HFFc6 (cell line): Measurements from ENCODE around the gene GLB1L3. TPM values are rescaled to one million over a fixed set of nuclear protein-coding genes. Genes with fewer than 3 reads are reported as not detected.

Source experiments
- DNase-seq: peaks from one replicate; pipeline ENCODE4 v3.0.0-alpha.2; 2018
- H3K27ac Mint-ChIP-seq: 2 replicates; pipeline ENCODE4 v1.8.0; 2020; ENCODE audit warnings: mild to moderate bottlenecking, mixed read lengths
- H3K27me3 Mint-ChIP-seq: 2 replicates; pipeline ENCODE4 v1.8.0; 2021; ENCODE audit warnings: mild to moderate bottlenecking, moderate library complexity, mixed read lengths; ENCODE audit not compliant: insufficient read depth
- H3K36me3 Mint-ChIP-seq: 2 replicates; pipeline ENCODE4 v1.8.0; 2021; ENCODE audit warnings: low read depth, mixed read lengths
- H3K4me1 Mint-ChIP-seq: 2 replicates; pipeline ENCODE4 v1.8.0; 2020; ENCODE audit warnings: low read depth, mixed read lengths
- H3K4me3 Mint-ChIP-seq: 2 replicates; pipeline ENCODE4 v1.8.0; 2020; ENCODE audit warnings: mild to moderate bottlenecking, moderate library complexity, mixed read lengths
- H3K9me3 Mint-ChIP-seq: 2 replicates; pipeline ENCODE4 v1.8.0; 2020; ENCODE audit warnings: mild to moderate bottlenecking, mixed read lengths
- CTCF ChIP-seq: fragments of 200-600 bp; sonication (generic); IDR thresholded peaks from 2 replicates; pipeline ENCODE4 v1.5.0; 2021; ENCODE audit warnings: antibody characterized with exemption, mild to moderate bottlenecking
- total RNA-seq, 6 experiments: library from RNA; stranded (reverse); fragmentation: NEBNext Ultra II Directional; extraction: Animal tissue kit (Norgen Biotek cat#: 25700); gene quantifications; 2 replicates in 1 of 6; 3 replicates in 5 of 6; pipeline ENCODE4 v1.2.3, GENCODE V29; 2021

Gene GLB1L3
- total RNA-seq, 6 experiments from 2014 or later = not detected

GRCh38 chr11:134356656-134357544 is 80.7 kb downstream of the GLB1L3 start:
- Mint-ChIP-seq H3K27me3 (no peaks in the 10 kb centered on the region; the same call in 1 of the 2 replicates), H3K9me3 (peaks cover 45% of the 10 kb centered on the region), H3K27ac (no peak overlapping the region), H3K36me3 (no peaks in the 10 kb centered on the region; the same call in 1 of the 2 replicates), H3K4me1 (no peaks in the 10 kb centered on the region), H3K4me3 (no peak overlapping the region)
- no peak for DNase-seq
- no peak for TF ChIP-seq CTCF

DNA sequence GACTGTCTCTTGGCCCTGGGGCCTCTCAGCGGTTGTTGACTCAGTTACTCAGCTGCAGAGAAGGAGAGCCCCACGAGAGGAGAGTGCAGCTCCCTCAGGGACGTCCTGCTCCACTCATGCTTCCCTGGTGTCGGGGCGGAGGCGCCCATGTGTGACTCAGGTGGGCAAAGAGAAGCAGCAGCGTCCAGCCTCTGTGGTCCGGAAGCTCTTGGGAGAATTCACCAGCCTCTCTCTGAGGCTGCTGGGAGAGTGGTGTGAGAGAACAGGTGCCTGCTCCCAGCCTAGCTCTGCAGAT is 81.3 kb downstream of the GLB1L3 start:
- H3K27ac Mint-ChIP-seq = no peak overlapping the region
- H3K27me3 Mint-ChIP-seq = no peaks in the 10 kb centered on the region; the same call in 1 of the 2 replicates

DNA sequence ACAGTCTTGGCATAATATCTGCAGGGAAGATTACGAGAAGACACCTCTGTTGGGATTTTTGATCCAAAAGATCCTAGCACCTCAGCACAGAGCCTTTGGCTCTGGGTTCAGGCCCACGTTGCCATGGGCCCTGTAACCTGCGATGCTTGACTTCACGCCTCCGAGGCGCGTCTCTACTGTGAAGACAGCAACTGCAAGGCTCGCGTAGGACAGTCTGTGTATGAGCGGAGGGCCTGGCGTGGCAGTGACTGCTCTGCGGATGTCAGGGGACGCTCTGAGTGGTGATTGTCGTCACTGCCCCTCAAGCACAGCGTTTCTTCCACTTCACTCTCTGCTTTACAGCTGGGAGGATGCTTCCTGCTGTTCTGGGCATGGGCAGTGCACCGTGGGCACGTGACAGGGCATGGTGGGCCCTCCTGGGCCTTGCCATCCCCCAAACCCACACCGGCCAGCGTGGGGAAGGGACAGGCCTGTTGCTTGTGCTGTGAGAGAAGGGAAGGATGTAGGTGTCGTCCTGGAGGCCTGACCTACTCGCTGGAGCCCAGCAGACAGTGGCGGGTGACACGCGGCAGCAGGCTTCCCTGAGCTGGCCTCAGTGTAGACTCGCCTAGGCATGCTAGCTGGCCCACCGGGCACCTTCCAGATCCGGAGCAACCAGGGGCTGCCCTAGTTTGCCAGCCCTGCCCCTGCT is 82.1 kb downstream of the GLB1L3 start:
- H3K27me3 Mint-ChIP-seq = peaks cover 2% of the 10 kb centered on the region; the same call in 1 of the 2 replicates
- no peaks in the 10 kb centered on the region for H3K4me1 Mint-ChIP-seq
- no peak overlapping the region for H3K4me3 Mint-ChIP-seq
- H3K27ac Mint-ChIP-seq = no peak overlapping the region
- peaks cover 43% of the 10 kb centered on the region for H3K9me3 Mint-ChIP-seq
- no peak for TF ChIP-seq CTCF
- DNase-seq = no peak
- H3K36me3 Mint-ChIP-seq = no peaks in the 10 kb centered on the region; the same call in 1 of the 2 replicates

More for the DNA sequence above, 81.3 kb downstream of the GLB1L3 start:
- Mint-ChIP-seq H3K4me3 (no peak overlapping the region), H3K4me1 (no peaks in the 10 kb centered on the region), H3K36me3 (no peaks in the 10 kb centered on the region; the same call in 1 of the 2 replicates), H3K9me3 (peaks cover 44% of the 10 kb centered on the region)
- no peak for TF ChIP-seq CTCF
- no peak for DNase-seq

DNA sequence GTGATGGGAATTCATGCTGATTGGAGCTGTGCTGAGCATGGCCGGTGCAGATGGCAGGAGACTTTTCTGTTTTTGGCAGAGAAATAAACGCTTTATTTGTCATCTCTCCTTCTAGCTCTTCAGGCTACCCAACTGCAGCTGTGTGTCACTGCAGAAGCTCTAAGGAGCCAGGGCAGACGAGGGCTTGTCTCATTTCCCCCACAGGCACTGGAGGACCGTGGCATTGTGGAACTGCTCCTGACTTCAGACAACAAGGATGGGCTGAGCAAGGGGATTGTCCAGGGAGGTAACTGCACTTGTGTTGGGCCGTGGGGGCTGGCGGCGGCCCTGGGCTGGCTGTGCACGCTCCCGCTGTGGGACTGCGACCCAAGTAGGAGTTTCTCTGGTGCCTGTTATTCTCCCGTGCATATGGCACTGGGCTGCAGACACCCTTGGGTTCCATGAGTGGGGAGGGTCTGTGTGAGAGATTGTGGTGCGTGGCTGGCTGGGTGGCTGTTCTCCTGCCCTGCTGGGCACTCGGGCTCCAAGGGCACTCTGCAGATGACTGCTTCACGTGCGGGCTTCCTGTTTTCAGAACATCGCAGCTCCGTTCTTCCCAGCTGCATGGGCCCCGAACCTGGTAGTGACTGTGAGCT is 82.8 kb downstream of the GLB1L3 start:
- no peak for DNase-seq
- Mint-ChIP-seq H3K9me3 (peaks cover 43% of the 10 kb centered on the region), H3K27ac (no peak overlapping the region), H3K4me3 (no peak overlapping the region), H3K27me3 (peaks cover 3% of the 10 kb centered on the region; the same call in 1 of the 2 replicates), H3K36me3 (no peaks in the 10 kb centered on the region; the same call in 1 of the 2 replicates), H3K4me1 (no peaks in the 10 kb centered on the region)
- no peak for TF ChIP-seq CTCF

- Mint-ChIP-seq H3K27ac (no peak overlapping the region), H3K4me3 (no peak overlapping the region), H3K36me3 (no peaks in the 10 kb centered on the region; the same call in 1 of the 2 replicates), H3K27me3 (peaks cover 3% of the 10 kb centered on the region; the same call in 1 of the 2 replicates), H3K4me1 (no peaks in the 10 kb centered on the region), H3K9me3 (peaks cover 43% of the 10 kb centered on the region)
- TF ChIP-seq CTCF = no peak
- no peak for DNase-seq
Measured at GRCh38 chr11:134359646-134360045, 83.5 kb downstream of the GLB1L3 start.
